Activated T-cell treated with anti-CD3 and anti-CD28 coated beads for 24 hours (primary cell): ENCODE data around the gene KCNJ16.
"Not testable (repeated sequence)": the region's sequence is repeated elsewhere in the genome, so short reads cannot be mapped to it uniquely, and the experiment has no call there.

ENCODE experiments used
- DNase-seq: peaks from one replicate; pipeline ENCODE4 v3.0.0-alpha.2; 2020; ENCODE audit warnings: low read depth

The KCNJ16 gene

DNA sequence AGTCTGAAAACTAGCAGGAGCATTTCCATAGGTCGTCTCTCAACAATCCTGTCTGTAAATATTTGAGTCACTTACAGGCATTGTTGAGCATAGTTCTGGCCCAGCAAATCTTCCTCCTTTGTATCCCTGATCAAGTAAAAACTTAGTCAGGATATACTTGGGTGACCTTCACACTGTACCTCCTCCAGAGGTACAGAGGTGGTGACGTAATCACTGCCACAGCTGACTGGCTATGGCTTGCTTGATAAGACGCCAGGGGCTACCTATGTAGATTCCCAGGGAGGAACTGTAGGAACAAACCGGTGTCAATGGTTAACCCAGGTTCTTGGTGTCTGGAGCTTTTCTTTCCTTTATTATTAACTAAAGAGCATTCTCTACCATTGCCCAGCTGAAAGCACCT lies at the start of gene KCNJ16:
Gene KCNJ16 (plus strand): TSS at position 270 of the 400 bp plus-strand sequence. CDS start 56,863 bp downstream, outside the sequence.
- no peak for DNase-seq

DNA sequence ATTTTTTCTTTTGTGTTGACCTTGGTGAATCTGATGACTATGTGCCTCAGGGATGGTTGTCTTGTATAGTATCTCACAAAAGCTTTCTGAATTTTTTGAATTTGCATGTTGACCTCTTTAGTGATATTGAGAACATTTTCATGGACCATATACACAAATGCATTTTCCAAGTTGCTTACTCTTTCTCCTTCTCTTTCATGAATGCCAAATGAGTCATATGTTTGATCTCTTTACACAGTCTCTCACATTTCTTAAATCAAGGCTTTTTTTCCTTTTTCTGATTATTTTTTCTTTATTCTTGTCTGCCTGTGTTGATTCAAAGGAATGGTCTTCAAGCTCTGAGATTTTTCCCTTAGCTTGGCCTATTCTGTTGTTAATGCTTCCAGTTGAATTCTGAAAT lies 46.6 kb upstream of the KCNJ16 start:
- no peak for DNase-seq

DNA sequence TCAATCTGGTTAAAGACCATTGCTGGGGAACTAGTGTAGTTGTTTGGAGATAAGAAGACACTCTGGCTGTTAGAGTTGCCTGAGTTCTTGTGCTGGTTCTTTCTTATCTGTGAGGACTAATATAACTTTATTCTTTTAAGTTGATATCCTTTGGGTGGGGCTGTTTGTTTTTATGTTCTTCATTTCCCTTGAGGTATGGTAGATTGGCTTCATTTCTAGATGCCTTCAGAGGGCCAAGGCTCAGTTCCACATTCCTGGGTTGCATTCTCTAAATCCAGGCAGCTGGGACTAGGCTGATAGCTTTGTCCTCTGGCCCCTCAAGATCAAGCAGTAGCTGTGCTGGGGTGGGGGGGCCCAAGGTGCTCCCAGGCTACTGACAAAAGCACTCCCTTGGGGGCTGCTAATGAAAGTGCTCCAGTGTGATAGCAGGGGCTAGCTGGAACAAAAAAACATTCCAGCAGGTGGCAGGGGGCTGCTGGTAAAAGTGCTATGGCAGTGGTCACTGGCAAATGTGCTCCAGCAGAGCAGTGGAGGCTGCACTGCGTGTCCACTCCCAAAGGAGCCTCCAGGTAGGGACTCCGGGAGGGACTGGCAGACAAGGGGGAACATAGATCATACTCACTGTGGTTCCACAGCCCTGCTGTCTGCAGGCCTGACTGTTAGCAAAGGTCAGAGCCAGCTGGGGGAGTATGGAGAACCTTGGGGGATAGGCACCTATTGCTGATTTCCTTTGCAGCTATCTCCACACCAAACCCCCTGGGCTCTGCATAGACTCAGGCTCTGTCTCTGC lies 45.9 kb upstream of the KCNJ16 start:
- no peak for DNase-seq

DNA sequence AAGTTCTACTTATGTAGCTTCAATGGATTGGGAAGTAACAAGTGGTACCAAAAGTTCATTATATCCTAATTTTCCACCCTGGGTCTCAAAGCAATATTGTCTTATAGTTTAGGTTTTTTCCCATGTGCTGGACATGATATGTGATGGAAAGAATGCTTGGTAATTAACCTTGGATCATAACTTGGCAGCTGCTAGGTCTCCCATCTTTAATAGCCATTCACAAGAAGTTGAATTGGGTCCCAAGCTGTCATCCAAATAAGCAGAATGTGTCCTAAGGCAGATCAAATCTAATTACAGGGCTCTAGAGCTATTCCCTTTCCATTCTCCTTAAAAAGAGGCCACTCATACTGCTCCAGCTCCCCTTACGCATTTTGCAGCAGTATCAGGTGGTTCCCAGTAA lies 44.7 kb upstream of the KCNJ16 start:
- no peak for DNase-seq

DNA sequence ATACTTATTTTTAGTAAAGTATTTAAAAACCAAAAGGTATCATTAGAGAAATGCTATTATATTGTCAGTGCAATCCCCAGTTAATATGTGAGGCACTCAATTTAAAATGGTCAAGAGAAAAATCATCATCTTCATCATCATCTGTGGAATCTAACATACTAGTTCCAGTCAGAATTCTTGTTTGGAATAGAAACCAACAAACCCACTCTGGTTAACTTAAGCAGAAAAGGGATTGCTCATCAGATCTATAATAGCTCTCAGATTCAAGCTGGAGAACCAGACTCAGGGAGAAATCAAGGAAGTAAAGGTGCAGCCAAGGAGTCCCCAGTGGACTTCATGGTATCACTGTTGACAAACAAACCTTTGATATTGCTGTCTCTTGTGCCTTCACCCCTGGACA lies 43.7 kb upstream of the KCNJ16 start:
- no peak for DNase-seq

DNA sequence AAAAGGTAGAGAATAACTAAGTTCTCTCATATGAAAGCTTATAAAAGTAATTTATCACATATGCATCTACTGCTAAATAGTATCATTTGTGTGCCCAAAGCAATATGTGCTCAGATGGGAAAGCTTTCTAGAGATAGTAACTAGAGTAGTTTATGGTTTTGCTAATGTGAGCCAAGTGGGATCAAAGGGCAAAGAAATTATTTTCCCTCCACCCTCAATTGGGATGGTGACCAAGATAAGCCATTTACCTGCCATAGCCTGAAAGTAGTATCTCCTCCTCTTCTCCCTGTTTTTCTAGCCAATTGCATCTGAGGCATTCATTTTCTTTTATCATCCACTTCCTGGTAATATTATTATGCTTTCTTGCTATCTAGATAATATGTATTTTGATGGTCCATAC lies 41.9 kb upstream of the KCNJ16 start:
- DNase-seq, result no peak

DNA sequence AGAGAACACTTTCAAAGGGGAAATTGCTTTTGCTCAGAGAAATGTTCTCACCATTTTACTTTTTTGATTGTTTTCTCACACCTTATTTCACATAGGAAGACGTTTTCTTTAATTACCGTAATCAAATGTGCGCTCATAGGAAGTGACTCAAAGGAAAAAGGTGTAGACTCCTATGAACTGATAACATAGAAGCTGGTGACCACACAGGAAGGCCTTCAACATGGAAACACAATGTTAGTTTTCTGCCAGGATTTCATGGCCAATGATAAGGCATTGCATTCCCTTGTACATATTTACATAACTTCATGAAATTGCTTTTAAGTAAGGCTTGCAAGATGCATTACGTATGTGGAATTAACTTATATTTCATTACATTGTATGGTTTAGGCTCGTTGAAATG lies 40.9 kb upstream of the KCNJ16 start:
- DNase-seq, result no peak

DNA sequence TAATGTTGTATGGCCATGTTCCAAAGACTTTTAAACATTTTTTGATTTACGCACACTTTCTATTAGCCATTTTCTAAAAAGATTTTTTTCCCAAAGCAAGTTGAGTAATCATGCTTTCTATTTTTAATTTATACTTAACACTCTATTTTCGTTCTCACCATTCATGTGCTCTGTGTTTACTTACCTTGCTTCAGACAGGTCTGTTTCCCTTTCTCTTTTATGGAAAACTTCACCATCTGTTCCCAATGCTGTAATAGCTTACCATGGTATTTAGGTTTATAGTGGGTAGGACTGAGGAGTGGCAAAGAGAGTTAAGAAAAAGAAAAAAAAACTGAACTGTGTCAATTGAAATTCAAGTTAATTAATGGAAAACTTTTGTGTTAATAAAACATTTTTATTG lies 37.5 kb upstream of the KCNJ16 start:
- DNase-seq, result no peak

DNA sequence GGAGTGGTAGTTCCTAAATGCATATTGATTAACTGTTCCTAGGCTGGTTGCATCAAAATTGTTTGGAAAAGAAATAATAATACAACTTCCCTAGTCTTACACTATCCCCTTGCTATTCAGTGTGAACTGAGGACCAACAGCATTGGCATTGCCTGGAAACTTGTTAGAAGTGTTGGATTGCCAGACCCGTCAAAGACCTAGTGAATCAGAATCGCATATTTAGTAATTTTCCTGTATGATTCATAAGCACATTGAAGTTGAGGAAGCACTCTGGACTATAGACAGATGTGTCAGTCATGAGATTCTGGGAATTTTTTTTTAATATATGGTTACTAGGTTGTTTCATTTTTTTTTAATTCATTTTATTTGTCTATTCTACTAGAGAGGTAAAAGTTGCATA lies 34.7 kb upstream of the KCNJ16 start:
- no peak for DNase-seq

DNA sequence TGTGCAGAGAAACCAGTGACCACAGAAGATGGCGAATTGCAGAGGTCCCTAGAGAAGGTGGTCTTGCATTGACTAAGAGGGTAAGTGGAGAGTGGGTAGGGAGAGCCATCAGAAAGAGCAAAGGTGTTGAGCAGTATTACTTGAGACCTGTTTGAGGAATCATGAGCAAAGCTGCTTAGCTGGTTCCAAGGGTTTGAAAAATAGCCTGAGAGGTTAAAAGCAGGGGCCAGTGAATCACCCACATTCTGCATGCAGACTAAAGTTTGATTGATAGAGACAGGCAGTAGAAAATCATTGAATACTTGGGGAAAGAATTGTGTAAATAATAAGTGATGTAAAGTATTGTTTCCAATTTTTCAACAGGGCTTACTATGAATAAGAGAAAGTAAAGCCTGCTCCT lies 34.0 kb upstream of the KCNJ16 start:
- no peak for DNase-seq

DNA sequence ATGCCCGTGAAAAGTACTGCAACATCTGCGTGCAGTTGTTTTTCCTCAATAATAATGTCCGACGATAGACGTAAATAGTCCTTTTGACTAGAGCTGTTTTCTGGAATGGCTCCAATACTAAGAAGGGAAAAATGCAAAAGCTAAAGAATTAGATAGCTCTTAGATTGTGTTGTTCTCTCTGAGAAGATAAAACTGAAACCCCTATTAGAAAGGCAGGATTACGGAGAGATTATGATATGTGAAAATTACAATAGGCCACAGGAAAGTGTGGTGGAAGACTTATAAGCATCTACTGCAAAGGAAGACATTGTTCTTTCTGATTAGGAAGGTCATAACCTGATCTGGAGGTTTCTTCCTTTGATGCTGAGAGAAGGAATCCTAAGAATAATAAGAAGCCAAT lies 33.5 kb upstream of the KCNJ16 start:
- DNase-seq, result no peak

DNA sequence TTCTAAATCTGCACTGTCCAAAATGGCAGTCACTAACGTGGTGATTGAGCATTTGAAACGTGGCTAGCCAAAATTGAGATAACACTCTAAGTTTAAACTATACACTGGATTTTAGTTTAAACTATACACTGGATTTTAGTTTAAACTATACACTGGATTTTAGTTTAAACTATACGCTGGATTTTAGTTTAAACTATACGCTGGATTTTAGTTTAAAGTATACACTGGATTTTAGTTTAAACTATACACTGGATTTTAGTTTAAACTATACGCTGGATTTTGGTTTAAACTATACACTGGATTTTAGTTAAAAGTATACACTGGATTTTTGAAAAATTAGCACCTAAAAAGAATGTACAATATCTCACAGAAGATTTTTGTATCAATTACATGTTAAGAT lies 29.2 kb upstream of the KCNJ16 start:
- DNase-seq, result not testable (repeated sequence)

DNA sequence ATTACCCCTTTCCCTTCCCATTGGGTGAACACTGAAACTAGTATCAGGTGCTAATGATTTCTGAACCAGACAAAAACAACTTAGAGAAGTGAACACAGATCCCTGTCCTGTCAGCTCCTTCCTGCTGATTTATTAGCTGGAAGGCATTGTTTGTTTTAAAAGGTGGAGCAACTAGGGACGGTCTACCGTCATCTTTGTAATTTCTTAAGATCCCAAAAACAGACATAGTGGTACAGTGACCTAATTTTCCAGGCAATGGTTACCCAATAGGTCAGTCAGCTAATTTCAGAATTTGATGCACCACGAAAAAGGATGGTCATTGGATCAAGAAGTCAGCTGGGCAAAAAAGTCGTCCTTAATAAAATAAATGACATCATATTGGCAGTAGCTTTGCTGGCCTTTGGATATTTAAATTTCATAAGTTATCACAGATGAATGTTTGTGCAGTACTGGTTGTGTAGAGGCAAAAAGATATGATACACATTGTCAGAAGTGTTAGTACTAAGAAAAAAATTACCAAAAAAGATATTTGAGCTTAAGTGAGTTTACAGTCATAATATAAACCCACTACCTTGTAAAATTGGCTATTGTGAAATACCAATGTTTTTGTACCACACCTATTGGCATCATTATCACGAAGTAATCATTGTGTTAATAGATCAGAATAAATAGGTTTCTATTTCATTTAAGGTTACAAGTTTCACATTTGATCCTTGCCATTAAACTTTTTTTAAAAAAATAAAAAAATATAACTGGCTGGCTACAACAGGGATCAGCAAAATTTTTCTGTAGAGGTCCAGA lies 27.2 kb upstream of the KCNJ16 start:
- DNase-seq, result no peak

DNA sequence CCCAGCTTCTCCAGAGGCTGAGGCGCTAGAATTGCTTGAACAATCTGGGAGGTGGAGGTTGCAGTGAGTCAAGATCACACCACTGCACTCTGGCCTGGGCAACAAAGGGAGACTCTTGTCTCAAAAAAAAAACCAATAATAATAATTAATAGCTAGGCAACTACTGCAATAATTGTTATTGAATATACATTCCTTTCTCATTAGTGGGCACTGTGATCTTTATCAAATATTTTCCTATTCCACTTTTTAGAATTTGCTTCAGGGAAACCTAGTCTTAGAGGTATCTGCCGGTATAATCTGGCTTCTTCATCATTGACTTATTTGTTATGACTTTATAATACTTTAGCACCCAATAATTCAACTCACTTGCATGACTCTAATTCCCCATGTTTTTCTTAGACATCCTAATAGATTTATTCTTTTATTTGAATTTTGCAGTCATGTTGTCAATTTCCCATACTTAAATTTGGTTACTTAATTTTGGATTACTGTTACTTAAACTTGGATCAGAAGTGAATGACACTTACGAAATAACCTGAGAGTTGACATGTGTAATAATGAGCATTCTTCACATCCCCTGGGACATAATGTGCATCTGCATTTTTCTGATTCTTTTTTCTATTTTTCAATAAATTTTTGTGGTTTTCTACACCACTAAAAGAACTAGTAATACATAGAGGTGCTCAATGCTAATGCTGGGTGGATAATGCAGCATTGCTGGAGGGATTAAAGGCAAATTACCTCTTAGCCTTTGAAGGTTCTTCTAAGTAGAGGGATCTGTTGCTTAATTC lies 25.0 kb upstream of the KCNJ16 start:
- no peak for DNase-seq

DNA sequence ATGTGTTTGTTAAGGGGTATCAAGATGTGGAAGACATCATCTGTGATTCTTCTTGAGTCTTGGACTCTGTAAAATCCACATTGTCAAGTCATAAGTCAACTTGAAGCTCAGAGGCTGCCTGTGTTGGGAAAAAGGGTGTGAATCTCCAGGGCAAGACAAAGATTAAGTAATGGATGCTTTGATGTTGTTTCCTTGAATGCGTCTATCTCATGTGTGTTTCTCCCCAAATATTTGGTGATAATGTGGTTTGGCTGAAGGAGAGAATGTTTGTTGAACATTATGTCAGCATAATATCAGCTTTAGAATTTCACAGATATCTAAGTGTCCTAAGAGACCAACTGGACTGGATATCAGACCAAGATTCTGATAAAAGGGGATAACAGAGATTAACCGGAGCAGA lies 24.1 kb upstream of the KCNJ16 start:
- no peak for DNase-seq

DNA sequence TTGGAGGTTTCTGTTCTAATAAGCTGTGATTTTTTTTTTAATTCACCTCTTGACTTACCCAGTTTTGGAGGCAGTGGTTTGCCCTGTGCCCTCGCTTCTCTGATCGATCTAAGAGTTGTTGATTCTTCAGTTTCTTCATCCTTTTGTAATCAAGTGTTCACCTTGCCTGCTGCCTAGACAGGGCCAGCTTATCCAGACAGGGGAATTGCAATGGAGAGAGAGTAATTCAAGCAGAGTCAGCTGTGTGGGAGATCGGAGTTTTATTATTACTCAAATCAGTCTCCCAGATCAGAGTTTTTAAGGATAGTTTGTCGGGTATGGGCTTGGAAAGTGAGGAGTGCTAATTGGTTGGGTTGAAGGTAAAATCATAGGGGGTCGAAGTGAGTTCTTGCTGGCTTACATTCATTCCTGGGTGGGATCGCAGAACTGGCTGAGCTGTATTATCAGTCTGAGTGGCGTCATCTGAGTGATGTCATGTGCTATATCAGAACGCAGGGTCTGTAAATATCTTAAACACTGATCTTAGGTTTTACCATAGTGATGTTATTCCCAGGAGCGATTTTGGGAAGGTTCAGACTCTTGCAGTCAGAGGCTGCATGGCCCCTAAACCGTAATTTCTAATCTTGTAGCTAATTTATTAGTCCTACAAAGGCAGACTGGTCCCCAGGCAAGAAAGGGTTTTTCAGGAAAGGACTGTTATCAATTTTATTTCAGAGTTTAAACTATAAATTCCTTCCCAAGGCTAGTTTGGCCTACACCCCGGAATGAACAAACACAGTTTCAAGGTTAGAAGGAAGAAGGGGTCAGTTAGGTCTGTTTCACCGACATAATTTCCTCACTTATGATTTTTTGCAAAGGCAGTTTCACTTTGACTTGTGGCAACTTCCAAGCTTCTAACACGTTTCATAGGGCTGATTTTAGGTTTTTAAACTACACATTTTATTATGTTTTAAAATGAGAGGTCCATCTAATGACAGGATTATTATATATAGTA lies 21.5 kb upstream of the KCNJ16 start:
- no peak for DNase-seq

DNA sequence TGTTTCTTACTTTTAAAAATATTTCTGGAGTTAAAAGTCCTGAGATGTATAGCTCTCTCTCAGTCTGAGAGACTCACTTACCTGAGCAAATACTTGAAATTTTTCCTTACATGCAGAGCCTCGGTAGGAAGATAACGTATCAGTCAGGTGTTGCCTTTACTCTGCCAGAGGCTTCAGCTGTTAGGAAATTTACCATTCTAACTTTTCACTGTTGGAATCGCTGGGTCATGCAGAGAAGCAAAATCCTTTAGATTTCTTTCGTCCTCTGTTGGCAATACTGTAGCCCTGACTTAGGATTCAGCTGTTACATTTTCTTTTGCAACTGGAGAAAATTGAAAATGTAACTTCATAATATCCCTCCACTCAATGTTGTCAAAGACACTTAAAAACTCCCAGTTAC lies 20.0 kb upstream of the KCNJ16 start:
- no peak for DNase-seq

DNA sequence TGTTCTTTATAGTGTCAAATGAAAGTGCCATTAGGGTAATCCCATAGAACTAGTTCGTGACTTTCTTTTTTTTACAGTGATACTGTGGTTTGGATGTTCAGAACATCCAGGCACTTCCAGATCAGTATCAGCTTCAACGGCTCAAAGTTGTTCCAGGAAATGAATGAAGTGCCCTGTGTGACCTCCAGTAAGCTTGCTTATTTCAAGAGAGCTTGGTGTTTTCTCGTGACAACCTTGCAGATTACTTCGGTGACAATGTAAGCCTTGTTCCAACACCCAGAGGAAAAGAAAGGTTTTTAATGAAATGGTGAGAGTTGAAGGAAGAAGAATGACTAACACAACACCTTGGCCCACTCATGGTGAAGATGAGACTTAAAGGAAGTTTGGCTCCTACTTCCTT lies 16.0 kb upstream of the KCNJ16 start:
- no peak for DNase-seq

DNA sequence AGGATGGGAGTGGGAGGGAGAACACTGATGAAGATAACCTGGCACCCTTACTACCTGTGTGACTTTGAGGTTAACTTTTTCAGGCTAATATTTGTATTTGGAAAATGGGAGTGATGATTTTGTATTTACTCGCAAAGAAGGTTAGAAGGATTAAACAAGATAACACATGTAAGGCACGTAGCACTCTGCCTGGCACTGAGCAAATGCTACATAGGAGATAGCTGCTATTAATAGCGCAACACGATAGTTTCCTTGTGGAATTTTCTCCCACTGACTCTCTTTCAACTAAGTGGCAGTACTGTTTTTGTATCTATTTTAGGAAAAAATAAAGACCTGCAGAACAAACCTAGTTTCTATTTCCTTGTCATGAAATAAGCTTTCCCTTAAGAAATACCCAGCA lies 15.4 kb upstream of the KCNJ16 start:
- DNase-seq, result no peak

DNA sequence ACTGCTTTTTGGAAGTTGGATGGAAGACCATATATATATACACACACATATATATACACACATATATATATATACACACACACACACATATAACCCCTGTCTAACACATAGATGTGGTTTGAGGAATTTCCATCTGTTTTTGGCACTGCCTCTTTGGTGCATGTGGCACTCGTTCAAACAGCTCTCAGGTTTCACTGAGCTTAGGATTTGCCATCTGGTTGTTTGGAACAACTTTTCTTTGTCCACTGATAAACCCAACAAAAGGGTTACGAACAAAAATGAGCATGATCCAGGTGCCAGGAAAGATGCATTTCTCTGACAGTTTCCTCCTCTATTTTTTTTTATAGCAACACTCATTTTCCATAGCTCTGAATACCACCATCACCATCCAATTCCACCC lies 14.6 kb upstream of the KCNJ16 start:
- DNase-seq, result no peak

DNA sequence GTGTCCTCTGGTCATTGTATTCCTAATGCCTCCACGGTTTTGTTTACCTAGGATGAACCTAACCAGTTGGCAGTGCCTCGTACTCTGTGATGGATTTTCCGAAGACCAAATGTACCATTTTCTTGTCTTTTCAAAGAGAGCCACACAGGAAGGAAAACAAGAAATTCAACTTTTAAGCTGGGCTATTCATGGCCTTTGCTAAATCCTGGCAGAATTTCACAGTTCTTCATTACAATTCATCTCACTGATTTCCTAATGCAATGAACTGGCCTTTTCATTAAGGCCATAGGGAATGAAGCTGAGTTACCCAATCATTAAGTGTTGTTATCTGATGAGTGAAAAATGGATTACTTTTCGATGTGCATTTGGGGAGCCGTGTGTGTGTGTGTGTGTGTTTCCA lies 7.9 kb upstream of the KCNJ16 start:
- DNase-seq, result no peak
